ENCODE data around the gene LRCH1. TPM values are rescaled to one million over a fixed set of nuclear protein-coding genes. Genes with fewer than 3 reads are reported as not detected.
A peak's percentile ranks its signal among the peaks of the same experiment; 100 is the strongest.

LRCH1 gene
- polyA plus RNA-seq, 1 donor (not counting 4 experiments of a cell fraction or from before 2014, with no cell fraction given), result 16.2 TPM

DNA sequence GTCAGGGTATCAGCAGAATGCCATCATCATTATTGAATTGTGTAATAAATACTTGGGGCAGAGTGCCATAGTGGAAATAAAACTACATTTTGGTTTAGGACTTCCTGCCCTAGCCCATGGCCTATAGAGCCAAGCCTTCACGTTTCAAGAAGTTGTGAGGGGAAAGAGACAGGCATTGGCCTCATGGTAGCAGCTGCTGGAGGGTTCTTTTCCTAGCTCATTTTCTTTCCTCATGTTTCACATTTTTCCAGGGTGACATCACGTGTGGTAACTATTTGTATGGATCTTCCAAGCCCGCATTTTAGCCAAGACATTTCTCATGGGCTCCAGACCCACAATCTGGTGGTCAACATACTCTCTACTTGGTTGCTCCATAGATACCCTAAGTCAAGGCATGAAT lies 80.4 kb downstream of the LRCH1 start:
- Histone ChIP-seq H2AFZ (ENCODE audit: control insufficient read depth, low read length) (no peak overlapping the region), H3K9ac (ENCODE audit: control insufficient read depth, extremely low read depth, insufficient read depth, low read length) (no peak overlapping the region), H3K36me3 (ENCODE audit: control insufficient read depth in 2 of 2, extremely low read depth in 1 of 2, insufficient read depth in 2 of 2, low read length in 2 of 2) (no peaks in the 10 kb centered on the region), H3K4me1 (ENCODE audit: control insufficient read depth, extremely low read depth, insufficient read depth, low read length) (peaks cover 8% of the 10 kb centered on the region), H3K27ac (ENCODE audit: control insufficient read depth, insufficient read depth, low read length) (no peak overlapping the region), H4K20me1 (ENCODE audit: control insufficient read depth, extremely low read depth, insufficient read depth, low read length) (no peaks in the 10 kb centered on the region), H3K27me3 (ENCODE audit: control insufficient read depth, extremely low read depth, insufficient read depth, low read length) (no peaks in the 10 kb centered on the region), H3K79me2 (ENCODE audit: control insufficient read depth, insufficient read depth, low read length) (peaks cover 66% of the 10 kb centered on the region), H3K4me2 (ENCODE audit: control insufficient read depth, extremely low read depth, insufficient read depth, low read depth, low read length) (no peak overlapping the region), H3K9me1 (ENCODE audit: control insufficient read depth, extremely low read depth, insufficient read depth, low read length) (no peaks in the 10 kb centered on the region), H3K4me3 (ENCODE audit: control insufficient read depth in 2 of 3, extremely low read depth in 1 of 3, insufficient read depth in 2 of 3, low read depth in 1 of 3, low read length in 3 of 3) (no peak overlapping the region), H3K9me3 (ENCODE audit: control insufficient read depth, low read depth, low read length) (no peaks in the 10 kb centered on the region)
- FAIRE-seq (peak; percentile 34), DNase-seq (ENCODE audit: low read depth, low spot score) (no peak)
- no peak for TF ChIP-seq CTCF (optimal IDR thresholded peaks at IDR 0.05 in 1 of 3, IDR thresholded peaks at IDR 0.05 in 1 of 3, conservative IDR thresholded peaks at IDR 0.05 in 1 of 3; ENCODE audit: extremely low read depth in 1 of 3, insufficient read depth in 2 of 3, low read length in 3 of 3)
- no peak for TF ChIP-seq EZH2 (IDR thresholded peaks at IDR 0.05; ENCODE audit: low read length)
- dilution Hi-C loops (cut with MboI; ENCODE audit: extremely low pct_ligation_motif_present, low sequenced_read_pairs), result no loop called here

GRCh38 chr13:46636451-46636850 lies 83.5 kb downstream of the LRCH1 start:
- DNase-seq (ENCODE audit: low read depth, low spot score), result no peak
- Histone ChIP-seq H3K9me3 (ENCODE audit: control insufficient read depth, low read depth, low read length) (no peaks in the 10 kb centered on the region), H3K27me3 (ENCODE audit: control insufficient read depth, extremely low read depth, insufficient read depth, low read length) (no peaks in the 10 kb centered on the region), H2AFZ (ENCODE audit: control insufficient read depth, low read length) (no peak overlapping the region), H3K36me3 (ENCODE audit: control insufficient read depth in 2 of 2, extremely low read depth in 1 of 2, insufficient read depth in 2 of 2, low read length in 2 of 2) (no peaks in the 10 kb centered on the region), H3K9ac (ENCODE audit: control insufficient read depth, extremely low read depth, insufficient read depth, low read length) (no peak overlapping the region), H3K79me2 (ENCODE audit: control insufficient read depth, insufficient read depth, low read length) (peaks cover 66% of the 10 kb centered on the region), H3K9me1 (ENCODE audit: control insufficient read depth, extremely low read depth, insufficient read depth, low read length) (no peaks in the 10 kb centered on the region), H4K20me1 (ENCODE audit: control insufficient read depth, extremely low read depth, insufficient read depth, low read length) (no peaks in the 10 kb centered on the region), H3K4me2 (ENCODE audit: control insufficient read depth, extremely low read depth, insufficient read depth, low read depth, low read length) (no peak overlapping the region), H3K4me3 (ENCODE audit: control insufficient read depth in 2 of 3, extremely low read depth in 1 of 3, insufficient read depth in 2 of 3, low read depth in 1 of 3, low read length in 3 of 3) (no peak overlapping the region), H3K4me1 (ENCODE audit: control insufficient read depth, extremely low read depth, insufficient read depth, low read length) (peaks cover 27% of the 10 kb centered on the region), H3K27ac (ENCODE audit: control insufficient read depth, insufficient read depth, low read length) (no peak overlapping the region)
- FAIRE-seq, result no peak
- no peak for TF ChIP-seq EZH2 (IDR thresholded peaks at IDR 0.05; ENCODE audit: low read length)
- no peak for TF ChIP-seq CTCF (optimal IDR thresholded peaks at IDR 0.05 in 1 of 3, IDR thresholded peaks at IDR 0.05 in 1 of 3, conservative IDR thresholded peaks at IDR 0.05 in 1 of 3; ENCODE audit: extremely low read depth in 1 of 3, insufficient read depth in 2 of 3, low read length in 3 of 3)
- dilution Hi-C loops (cut with MboI; ENCODE audit: extremely low pct_ligation_motif_present, low sequenced_read_pairs), result no loop called here
